Left renal cortex interstitium (tissue), 4 donors: ENCODE results near the gene TMEM101. TPM values are rescaled to one million over a fixed set of nuclear protein-coding genes. Genes with fewer than 3 reads are reported as not detected.
"Not testable (repeated sequence)": the region's sequence is repeated elsewhere in the genome, so short reads cannot be mapped to it uniquely, and the experiment has no call there.

ENCODE experiments used
- DNase-seq, 4 donors: peaks; one replicate each; pipeline ENCODE4 v3.0.0-alpha.2; 2013; ENCODE audit warnings: low read depth in 4 of 4, low spot score in 2 of 4, missing footprints in 1 of 4
- polyA plus RNA-seq, 4 donors: library from polyadenylated mRNA; unstranded; fragments of 120-200 nt; gene quantifications; one replicate each; pipeline ENCODE4 v1.2.1, GENCODE V29; 2013; ENCODE audit not compliant: insufficient read length in 4 of 4

The TMEM101 gene
- polyA plus RNA-seq, 4 donors, result 40.7 to 48.5 (median 46.9) TPM

DNA sequence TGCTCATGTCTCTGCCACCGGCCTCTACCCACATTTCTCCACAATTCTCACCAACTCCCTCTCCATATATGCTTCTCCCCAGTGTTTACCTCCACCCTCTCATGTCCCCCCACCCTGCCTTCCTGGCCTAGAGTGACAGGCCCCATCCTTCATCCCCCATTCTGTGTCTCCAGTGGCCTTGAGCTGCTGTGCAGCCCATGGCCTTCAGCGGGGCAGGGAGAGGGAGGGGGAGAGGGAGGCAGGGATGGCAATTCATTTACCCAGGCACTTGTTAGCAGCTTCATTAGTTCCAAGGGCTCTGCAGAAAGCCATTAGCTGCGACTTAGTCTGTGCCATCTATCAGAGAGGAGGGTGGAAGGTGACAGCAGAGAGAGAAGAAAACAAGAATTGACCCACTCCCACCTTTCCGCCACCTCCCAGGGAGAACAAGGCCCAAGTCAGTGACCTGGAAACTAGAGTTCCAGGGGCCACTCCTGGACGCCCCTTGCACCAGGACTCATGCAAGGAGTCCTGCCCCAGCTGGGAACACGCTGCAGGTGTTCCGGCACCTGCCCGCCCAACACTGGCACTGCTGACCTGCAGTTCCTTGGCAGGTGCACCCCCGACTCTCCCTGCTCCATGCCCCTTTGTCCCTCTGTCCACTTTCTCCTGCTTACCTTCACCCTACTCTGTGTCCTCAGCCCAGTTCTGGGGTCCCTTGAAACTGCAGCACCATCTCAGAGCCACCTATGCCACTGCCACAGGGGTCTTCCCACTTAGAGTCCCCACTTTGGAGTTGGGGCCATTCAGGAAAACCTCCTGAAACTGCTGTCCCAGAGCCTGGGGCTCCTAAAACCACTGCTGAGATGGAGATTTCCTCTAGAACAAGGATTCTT lies 37.6 kb downstream of the TMEM101 start:
- DNase-seq, result no peak

DNA sequence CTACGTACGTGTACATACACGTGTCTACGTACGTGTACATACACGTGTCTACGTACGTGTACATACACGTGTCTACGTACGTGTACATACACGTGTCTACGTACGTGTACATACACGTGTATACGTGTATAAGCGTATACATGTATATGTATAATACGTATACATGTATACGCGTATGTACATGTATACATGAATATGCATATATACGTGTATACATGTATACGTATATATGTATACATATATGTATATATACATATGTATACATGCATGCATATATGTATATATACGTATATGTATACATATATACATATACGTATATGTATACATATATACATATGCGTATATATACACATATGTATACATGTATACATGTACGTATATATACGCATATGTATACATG lies 38.9 kb downstream of the TMEM101 start:
- no peak for DNase-seq

DNA sequence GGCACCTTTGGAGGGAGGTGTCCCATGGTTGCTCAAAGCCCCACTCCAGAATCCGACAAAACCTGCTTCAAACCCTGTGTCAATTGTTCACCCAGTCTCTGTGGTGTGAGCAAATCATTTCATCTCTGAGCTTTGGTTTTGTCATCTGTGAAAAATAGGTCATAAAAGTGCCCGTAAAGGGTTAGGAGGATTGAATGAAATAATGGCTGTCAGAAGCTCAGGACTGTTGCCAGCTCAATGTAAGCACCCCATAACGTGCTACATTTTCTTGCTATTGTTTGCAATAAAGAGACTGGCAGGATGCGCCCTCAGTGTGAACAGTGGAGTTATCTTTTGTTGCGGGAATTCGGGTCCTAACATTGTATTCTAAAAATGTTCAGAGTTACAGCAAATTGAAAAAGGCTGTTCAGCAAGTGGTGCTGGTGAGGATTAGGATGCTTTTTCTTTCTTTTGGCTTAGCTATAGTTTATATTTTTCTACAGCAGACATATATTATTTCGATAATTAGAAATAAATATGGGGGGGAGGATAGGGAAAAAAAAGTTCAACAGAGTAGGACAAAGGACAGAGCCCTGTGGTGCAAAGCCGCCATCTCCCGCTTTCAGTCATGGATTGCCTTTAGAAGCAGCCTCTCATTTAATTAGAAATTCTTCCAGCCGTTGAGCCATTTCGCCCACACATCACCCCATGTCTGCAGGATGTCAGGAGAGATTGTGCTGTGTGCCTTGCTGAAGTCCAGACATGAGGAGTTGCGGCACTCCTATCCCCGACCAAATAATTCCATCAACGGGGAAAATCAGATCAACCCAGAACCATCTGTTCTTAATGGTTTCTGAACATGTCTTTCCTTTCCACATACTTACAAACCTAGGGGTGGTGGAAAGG lies 40.1 kb downstream of the TMEM101 start:
- no peak for DNase-seq

DNA sequence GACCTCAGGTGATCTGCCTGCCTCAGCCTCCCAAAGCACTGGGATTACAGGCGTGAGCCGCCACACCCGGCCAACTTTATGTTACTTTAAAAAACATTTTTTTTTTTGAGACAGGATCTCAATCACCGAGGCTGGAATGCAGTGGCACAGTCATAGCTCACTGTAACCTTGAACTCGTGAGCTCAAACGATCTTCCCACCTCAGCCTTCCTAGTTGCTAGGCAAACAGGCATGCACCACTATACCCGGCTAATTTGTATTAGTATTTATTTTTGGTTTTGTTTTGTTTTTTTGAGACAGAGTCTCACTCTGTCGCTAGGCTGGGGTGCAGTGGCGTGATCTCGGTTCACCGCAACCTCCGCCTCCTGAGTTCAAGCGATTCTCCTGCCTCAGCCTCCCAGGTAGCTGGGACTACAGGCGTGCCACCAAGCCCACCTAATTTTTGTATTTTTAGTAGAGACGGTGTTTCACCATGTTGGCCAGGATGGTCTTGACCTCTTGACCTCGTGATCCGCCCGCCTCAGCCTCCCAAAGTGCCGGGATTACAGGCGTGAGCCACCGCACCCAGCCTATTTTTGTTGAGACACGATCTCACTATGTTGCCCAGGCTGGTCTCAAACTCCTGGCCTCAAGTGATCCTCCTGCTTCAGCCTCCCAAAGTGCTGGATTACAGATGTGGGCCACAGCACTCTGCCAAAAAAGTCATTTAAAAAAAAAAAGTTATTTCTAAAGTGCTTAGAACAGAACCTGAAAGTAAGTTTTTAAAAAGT lies 42.1 kb downstream of the TMEM101 start:
- not testable (repeated sequence) for DNase-seq

DNA sequence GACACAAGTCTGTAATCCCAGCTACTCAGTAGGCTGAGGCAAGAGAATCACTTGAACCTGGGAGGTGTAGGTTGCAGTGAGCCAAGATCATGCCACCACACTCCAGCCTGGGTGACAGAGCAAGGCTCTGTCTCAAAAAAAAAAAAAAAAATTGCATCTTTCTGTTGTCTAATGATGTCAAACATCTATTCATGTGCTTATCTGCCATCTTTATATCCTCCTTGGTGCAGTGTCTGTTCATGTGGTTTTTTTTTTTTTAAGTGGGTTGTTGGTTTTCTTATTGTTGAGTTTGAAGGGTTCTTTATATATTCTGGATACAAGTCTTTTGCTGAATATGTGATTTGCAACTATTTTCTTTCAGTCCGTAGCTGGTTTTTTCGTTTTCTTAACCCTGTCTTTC lies 43.3 kb downstream of the TMEM101 start:
- DNase-seq, result not testable (repeated sequence)

DNA sequence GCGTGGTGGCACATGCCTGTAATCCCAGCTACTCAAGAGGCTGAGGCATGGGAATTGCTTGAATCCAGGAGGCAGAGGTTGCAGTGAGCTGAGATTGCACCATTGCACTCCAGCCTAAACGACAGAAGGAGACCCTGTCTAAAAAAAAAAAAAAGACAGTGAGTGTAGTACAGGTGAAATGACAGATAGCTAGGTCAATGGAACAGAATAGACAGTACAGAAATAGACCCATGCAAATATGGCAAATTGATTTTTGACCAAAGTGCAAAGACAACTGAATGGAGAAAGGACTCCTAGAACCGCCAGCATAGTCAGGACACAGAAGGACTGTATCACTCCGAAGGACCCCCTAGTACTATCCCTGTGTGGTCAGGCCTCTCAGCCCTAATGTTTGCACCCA lies 44.4 kb downstream of the TMEM101 start:
- DNase-seq, result no peak

DNA sequence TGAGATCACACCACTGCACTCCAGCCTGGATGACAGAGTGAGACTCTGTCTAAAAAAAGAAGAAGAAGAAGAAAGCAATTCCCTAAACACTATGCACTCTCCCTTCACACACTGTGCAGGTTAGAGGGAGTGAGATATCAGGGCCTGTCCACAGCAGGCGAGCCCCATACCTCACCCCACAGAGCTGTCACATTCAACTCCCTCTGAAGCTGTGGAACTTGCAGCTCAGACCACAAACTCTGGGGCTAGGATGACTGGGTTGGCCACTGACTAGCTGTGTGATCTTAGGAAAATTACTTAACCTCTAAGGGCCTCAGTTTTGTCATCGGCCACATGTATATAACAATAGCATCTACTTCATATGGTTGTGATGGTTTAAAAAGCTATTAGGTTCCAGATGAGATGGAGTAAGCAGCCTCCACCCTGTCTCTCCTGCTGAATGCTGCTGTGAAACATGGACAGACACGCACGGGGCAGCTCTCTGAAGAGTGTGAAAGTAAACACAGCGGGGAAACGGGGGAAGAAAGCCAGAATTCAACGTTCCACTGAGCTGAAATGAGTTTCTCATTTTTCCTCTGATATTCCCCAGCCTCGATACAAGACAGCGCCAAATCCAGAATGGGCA lies 47.4 kb downstream of the TMEM101 start:
- no peak for DNase-seq

DNA sequence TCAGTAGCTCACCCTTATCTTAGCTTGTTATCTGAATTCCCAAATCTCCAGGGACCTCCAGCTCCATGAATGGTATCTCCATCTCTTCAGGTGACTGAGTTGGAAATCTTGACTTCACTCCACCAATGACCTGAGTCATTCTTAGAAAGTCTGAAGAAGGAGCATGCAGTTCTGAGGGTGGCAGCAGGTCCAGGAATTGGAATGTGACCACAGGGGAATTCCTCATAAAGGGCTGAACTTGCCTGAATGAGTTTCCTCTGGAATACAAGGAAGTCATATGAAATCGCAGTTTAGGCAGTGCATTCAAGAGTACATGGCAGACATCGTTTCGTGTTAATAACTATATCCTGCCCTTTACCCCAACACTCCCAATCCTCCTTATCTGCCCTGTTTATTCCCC lies 48.5 kb downstream of the TMEM101 start:
- no peak for DNase-seq

DNA sequence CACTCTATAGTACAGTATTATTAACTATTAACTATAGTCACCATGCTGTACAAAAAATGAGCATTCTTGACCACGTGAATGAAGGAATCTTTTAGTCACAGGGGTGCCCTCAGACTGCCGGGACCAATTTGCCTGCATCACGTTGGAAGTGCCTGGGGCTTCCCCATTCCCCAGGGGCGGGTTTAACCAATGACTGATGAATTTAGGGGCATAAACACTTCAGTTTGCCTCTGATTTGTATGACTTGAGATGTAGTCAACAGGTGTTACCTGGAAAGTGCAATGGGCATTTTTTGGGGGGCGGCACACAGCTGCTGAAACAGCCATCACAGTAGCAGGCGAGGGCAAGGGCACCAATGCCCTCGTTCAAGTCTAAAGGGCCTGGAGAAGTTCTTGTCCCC lies 52.3 kb downstream of the TMEM101 start:
- no peak for DNase-seq

DNA sequence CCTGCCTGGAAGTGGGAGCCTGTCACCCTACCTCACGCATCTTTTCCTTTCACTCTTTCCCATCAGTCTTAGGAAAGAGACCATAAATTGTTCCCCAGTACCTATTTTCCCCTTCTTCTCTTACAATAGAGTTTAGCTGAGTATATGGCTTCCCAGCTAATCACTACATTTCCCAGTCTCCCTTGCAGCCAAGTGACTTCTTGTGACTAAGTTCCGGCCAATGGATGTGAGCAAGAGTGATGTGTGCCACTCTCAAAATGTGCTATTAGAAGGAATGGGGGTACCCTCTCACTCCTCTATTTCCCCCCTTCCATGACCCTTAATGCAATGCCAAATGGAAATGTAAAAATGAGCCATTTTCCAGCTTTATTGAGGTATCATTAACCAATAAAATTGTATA lies 52.8 kb downstream of the TMEM101 start:
- no peak for DNase-seq

DNA sequence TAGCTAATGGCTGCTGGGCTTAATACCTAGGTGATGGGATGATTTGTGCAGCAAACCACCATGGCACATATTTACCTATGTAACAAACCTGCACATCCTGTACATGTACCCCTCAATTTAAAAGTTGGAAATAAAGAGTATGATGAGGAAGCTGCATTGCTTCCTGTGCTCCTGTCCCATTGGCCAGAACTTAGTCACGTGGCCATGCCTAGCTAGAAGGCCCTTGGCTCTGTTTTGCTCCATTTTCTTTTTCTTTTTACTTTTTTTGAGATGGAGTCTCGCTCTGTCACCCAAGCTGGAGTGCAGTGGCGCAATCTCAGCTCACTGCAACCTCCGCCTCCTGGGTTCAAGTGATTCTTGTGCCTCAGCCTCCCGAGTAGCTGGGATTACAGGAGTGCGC lies 53.5 kb downstream of the TMEM101 start:
- not testable (repeated sequence) for DNase-seq

Other genes with a start within 250 kb of the TMEM101 start
- 10 to 100 TPM; 50.9 to 63.6 (median 60.3) TPM for gene DUSP3, start 236.0 kb downstream of the TMEM101 start, polyA plus RNA-seq
- under 1 TPM in 3 of 4 donors, not detected in 1; 0.08 to 0.09 (median 0.08) TPM for gene CFAP97D1, start 234.5 kb downstream of the TMEM101 start, polyA plus RNA-seq
- gene MPP3, start 181.8 kb downstream of the TMEM101 start, polyA plus RNA-seq, result 10 to 100 TPM in 2 of 4 donors, 1 to 10 TPM in 2; 6.2 to 15.9 (median 11.8) TPM
- gene CD300LG, start 167.8 kb downstream of the TMEM101 start, polyA plus RNA-seq, result 1 to 10 TPM in 1 of 4 donors, under 1 TPM in 3; 0.66 to 1.3 (median 0.86) TPM
- 1 to 10 TPM; 4.7 to 7.6 (median 7.2) TPM for gene MPP2, start 107.4 kb downstream of the TMEM101 start, polyA plus RNA-seq
- under 1 TPM in 1 of 4 donors, not detected in 3; 0.52 TPM for gene PPY, start 72.5 kb downstream of the TMEM101 start, polyA plus RNA-seq
- under 1 TPM; 0.21 to 0.33 (median 0.24) TPM for gene PYY, start 61.0 kb downstream of the TMEM101 start, polyA plus RNA-seq
- 1 to 10 TPM; 3.3 to 3.9 (median 3.5) TPM for gene NAGS, start 10.3 kb downstream of the TMEM101 start, polyA plus RNA-seq
- gene LSM12, start 51.7 kb upstream of the TMEM101 start, polyA plus RNA-seq, result 10 to 100 TPM; 38.6 to 43.5 (median 40.2) TPM
- 100 to 1,000 TPM in 1 of 4 donors, 10 to 100 TPM in 3; 73.2 to 104 (median 83.4) TPM for gene G6PC3, start 55.8 kb upstream of the TMEM101 start, polyA plus RNA-seq
- gene HDAC5, start 108.7 kb upstream of the TMEM101 start, polyA plus RNA-seq, result 10 to 100 TPM; 45.7 to 66.1 (median 52.1) TPM
- gene HROB, start 127.0 kb upstream of the TMEM101 start, polyA plus RNA-seq, result 1 to 10 TPM; 3.7 to 5.8 (median 5.0) TPM
- gene ASB16, start 155.7 kb upstream of the TMEM101 start, polyA plus RNA-seq, result 1 to 10 TPM; 1.7 to 4.8 (median 3.1) TPM
- gene TMUB2, start 172.0 kb upstream of the TMEM101 start, polyA plus RNA-seq, result 10 to 100 TPM; 42.9 to 54.2 (median 51.6) TPM
- 10 to 100 TPM; 63.4 to 70.7 (median 67.5) TPM for gene ATXN7L3, start 184.9 kb upstream of the TMEM101 start, polyA plus RNA-seq
- 100 to 1,000 TPM; 124 to 142 (median 130) TPM for gene UBTF, start 204.7 kb upstream of the TMEM101 start, polyA plus RNA-seq